ENCODE measurements around the gene IL10RB.

GRCh38 chr21:33278721-33279120 lies 12.6 kb downstream of the IL10RB start:
- no peak for TF ChIP-seq CTCF (IDR thresholded peaks at IDR 0.05)
- no peak for TF ChIP-seq POLR2A (IDR thresholded peaks at IDR 0.05)

Data from body of pancreas (tissue), 4 donors.